ENCODE data around the gene PRKG1.

DNA sequence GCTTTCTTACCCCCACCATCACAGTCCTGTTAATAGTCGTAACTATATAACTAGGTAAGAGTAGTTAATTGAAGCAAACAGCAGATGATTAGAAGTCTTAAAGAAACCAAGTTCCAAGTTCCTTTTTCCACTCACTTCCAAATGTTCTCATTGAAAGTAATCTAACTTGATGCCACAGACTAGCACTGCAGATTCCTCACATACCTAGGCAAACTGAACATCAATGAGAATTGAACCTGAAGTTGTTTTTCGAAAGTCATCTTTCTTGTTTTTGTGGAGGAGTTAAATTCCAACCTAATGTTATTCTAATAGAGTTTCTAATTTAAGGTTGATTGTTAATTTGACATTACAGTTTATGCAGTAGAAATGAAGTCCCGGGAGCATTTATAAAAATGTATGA lies 5.5 kb downstream of the PRKG1 start:
- TF ChIP-seq, protein P1, sequence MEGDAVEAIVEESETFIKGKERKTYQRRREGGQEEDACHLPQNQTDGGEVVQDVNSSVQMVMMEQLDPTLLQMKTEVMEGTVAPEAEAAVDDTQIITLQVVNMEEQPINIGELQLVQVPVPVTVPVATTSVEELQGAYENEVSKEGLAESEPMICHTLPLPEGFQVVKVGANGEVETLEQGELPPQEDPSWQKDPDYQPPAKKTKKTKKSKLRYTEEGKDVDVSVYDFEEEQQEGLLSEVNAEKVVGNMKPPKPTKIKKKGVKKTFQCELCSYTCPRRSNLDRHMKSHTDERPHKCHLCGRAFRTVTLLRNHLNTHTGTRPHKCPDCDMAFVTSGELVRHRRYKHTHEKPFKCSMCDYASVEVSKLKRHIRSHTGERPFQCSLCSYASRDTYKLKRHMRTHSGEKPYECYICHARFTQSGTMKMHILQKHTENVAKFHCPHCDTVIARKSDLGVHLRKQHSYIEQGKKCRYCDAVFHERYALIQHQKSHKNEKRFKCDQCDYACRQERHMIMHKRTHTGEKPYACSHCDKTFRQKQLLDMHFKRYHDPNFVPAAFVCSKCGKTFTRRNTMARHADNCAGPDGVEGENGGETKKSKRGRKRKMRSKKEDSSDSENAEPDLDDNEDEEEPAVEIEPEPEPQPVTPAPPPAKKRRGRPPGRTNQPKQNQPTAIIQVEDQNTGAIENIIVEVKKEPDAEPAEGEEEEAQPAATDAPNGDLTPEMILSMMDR (IDR thresholded peaks at IDR 0.05; ENCODE audit: insufficient read depth, low read length, poor library complexity, severe bottlenecking) = no peak
- TF ChIP-seq EZH2phosphoT487 (conservative IDR thresholded peaks at IDR 0.05; ENCODE audit: low read length) = no peak
